MCF 10A (cell line): Measurements from ENCODE around the gene MFSD12. TPM values are rescaled to one million over a fixed set of nuclear protein-coding genes. Genes with fewer than 3 reads are reported as not detected.
"Not testable (repeated sequence)": the region's sequence is repeated elsewhere in the genome, so short reads cannot be mapped to it uniquely, and the experiment has no call there.

ENCODE experiments used
- BruUV-seq: library from RNA; stranded (reverse); fragments of 400-500 nt; replicated peaks from 2 replicates; lab custom pipeline; 2021; lab: Mats Ljungman, UMichigan
- CTCF ChIA-PET: fragments of 300-600 bp; sonication (Branson Sonifier 250); formaldehyde crosslinking; extraction: SDS; loops from one replicate; lab custom pipeline; 2021; ENCODE audit warnings: antibody characterized with exemption, inconsistent platforms; lab: Yijun Ruan, JAX
- POLR2A ChIA-PET: fragments of 300-600, 350-650 bp; sonication (Branson Sonifier 250); formaldehyde crosslinking; extraction: SDS; loops from one replicate; lab custom pipeline; 2020; ENCODE audit warnings: antibody characterized with exemption, inconsistent platforms; lab: Yijun Ruan, JAX
- DNase-seq: peaks from one replicate; pipeline ENCODE4 v3.0.0-alpha.2; 2018; ENCODE audit not compliant: unreplicated experiment
- H3K27ac Mint-ChIP-seq: one replicate; pipeline ENCODE4 v1.8.0; 2022; ENCODE audit warnings: mild to moderate bottlenecking, low read depth, mixed read lengths; ENCODE audit not compliant: unreplicated experiment
- H3K27me3 Mint-ChIP-seq: one replicate; pipeline ENCODE4 v1.8.0; 2022; ENCODE audit warnings: mixed read lengths; ENCODE audit not compliant: insufficient read depth, unreplicated experiment
- H3K36me3 Mint-ChIP-seq: one replicate; pipeline ENCODE4 v1.8.0; 2022; ENCODE audit warnings: mild to moderate bottlenecking, moderate library complexity, mixed read lengths; ENCODE audit not compliant: insufficient read depth, unreplicated experiment
- H3K4me1 Mint-ChIP-seq: one replicate; pipeline ENCODE4 v1.8.0; 2022; ENCODE audit warnings: mixed read lengths; ENCODE audit not compliant: insufficient read depth, unreplicated experiment
- H3K4me3 Mint-ChIP-seq: one replicate; pipeline ENCODE4 v1.8.0; 2022; ENCODE audit warnings: mild to moderate bottlenecking, moderate library complexity, mixed read lengths; ENCODE audit not compliant: unreplicated experiment
- H3K9me3 Mint-ChIP-seq: one replicate; pipeline ENCODE4 v1.8.0; 2022; ENCODE audit warnings: mixed read lengths; ENCODE audit not compliant: unreplicated experiment
- CTCF ChIP-seq: fragments of 200-600 bp; IDR thresholded peaks from one replicate; pipeline ENCODE4 v1.8.0; 2022; ENCODE audit warnings: antibody characterized with exemption, mild to moderate bottlenecking; ENCODE audit not compliant: unreplicated experiment
- intact Hi-C: fragments of 100-400 bp; cut with micrococcal nuclease; formaldehyde crosslinking; loops from 2 replicates; pipeline ENCODE4 v1.14.1; 2022
- total RNA-seq: library from RNA; stranded (reverse); gene quantifications from 2 replicates; pipeline ENCODE4 v1.2.3, GENCODE V29; 2022

MFSD12 gene
- total RNA-seq, 1 experiment from 2014 or later, result 79.4 TPM

GRCh38 chr19:3589439-3589838, 32.1 kb upstream of the MFSD12 start:
- TF ChIP-seq CTCF, result no peak
- H3K9me3 Mint-ChIP-seq, result no peaks in the 10 kb centered on the region
- intact Hi-C loops, result no loop called here
- no peaks in the 10 kb centered on the region for H3K27me3 Mint-ChIP-seq
- no peak overlapping the region for H3K27ac Mint-ChIP-seq
- POLR2A ChIA-PET, result no interaction called here
- no peak for DNase-seq
- no peaks in the 10 kb centered on the region for H3K36me3 Mint-ChIP-seq
- CTCF ChIA-PET, result interaction anchor here (1.0 kb wide), 1 partner anchor 11 kb away, joined by 3 read pairs; no protein-coding TSS in a partner anchor
- no TSS peak for BruUV-seq
- H3K4me3 Mint-ChIP-seq, result no peak overlapping the region
- H3K4me1 Mint-ChIP-seq, result no peaks in the 10 kb centered on the region

GRCh38 chr19:3586707-3587346, 29.4 kb upstream of the MFSD12 start:
- intact Hi-C loops, result no loop called here
- ChIA-PET CTCF (interaction anchor here (0.6 kb wide), 2 partner anchors 21 to 278 kb away, joined by 3 read pairs; no protein-coding TSS in a partner anchor), POLR2A (interaction anchor here (1.2 kb wide), 1 partner anchor 13 kb away, joined by 3 read pairs; no protein-coding TSS in a partner anchor)
- Mint-ChIP-seq H3K27me3 (no peaks in the 10 kb centered on the region), H3K9me3 (no peaks in the 10 kb centered on the region), H3K27ac (no peak overlapping the region), H3K4me1 (no peaks in the 10 kb centered on the region), H3K36me3 (no peaks in the 10 kb centered on the region), H3K4me3 (no peak overlapping the region)
- no peak for TF ChIP-seq CTCF
- BruUV-seq, result no TSS peak
- peak; percentile 29 for DNase-seq

GRCh38 chr19:3586127-3586626, 28.8 kb upstream of the MFSD12 start:
- Mint-ChIP-seq H3K9me3 (no peaks in the 10 kb centered on the region), H3K27me3 (no peaks in the 10 kb centered on the region), H3K27ac (no peak overlapping the region), H3K4me1 (no peaks in the 10 kb centered on the region), H3K36me3 (no peaks in the 10 kb centered on the region), H3K4me3 (no peak overlapping the region)
- no TSS peak for BruUV-seq
- POLR2A ChIA-PET, result interaction anchor here (1.2 kb wide), 1 partner anchor 13 kb away, joined by 3 read pairs; no protein-coding TSS in a partner anchor
- intact Hi-C loops, result no loop called here
- TF ChIP-seq CTCF, result peak; percentile 44
- DNase-seq, result no peak
- CTCF ChIA-PET, result interaction anchor here (0.6 kb wide), 2 partner anchors 22 to 323 kb away, joined by 3 read pairs; no protein-coding TSS in a partner anchor

- intact Hi-C loops, result no loop called here
- H3K27me3 Mint-ChIP-seq, result no peaks in the 10 kb centered on the region
- H3K36me3 Mint-ChIP-seq, result no peaks in the 10 kb centered on the region
- ChIA-PET CTCF (interaction anchor here (0.6 kb wide), 1 partner anchor 323 kb away, joined by 3 read pairs; no protein-coding TSS in a partner anchor), POLR2A (no interaction called here)
- H3K4me1 Mint-ChIP-seq, result peaks cover under 1% of the 10 kb centered on the region
- DNase-seq, result no peak
- no TSS peak for BruUV-seq
- no peak within 1 kb of the TSS for H3K27ac Mint-ChIP-seq
- no peaks in the 10 kb centered on the region for H3K9me3 Mint-ChIP-seq
- no peak within 1 kb of the TSS for H3K4me3 Mint-ChIP-seq
- TF ChIP-seq CTCF, result no peak
Observed at GRCh38 chr19:3585301-3586126, 28.1 kb upstream of the MFSD12 start, which contains the start of gene GIPC3. Gene GIPC3 (plus strand): TSS chr19:3585478. CDS start chr19:3585598, 120 bp downstream.

- BruUV-seq, H3K27me3 Mint-ChIP-seq, DNase-seq, H3K4me3 Mint-ChIP-seq, H3K9me3 Mint-ChIP-seq, intact Hi-C loops, H3K27ac Mint-ChIP-seq, H3K36me3 Mint-ChIP-seq, CTCF ChIA-PET: not testable (repeated sequence)
- H3K4me1 Mint-ChIP-seq, result peaks cover 12% of the 10 kb centered on the region
- POLR2A ChIA-PET, result interaction anchor here (0.6 to 1.4 kb wide), 3 partner anchors 9 to 63 kb away, joined by 3 to 7 read pairs (median 4); no protein-coding TSS in a partner anchor
Observed at GRCh38 chr19:3584036-3584802, 26.8 kb upstream of the MFSD12 start.
